ENCODE measurements around the gene ZNF777. TPM values are rescaled to one million over a fixed set of nuclear protein-coding genes. Genes with fewer than 3 reads are reported as not detected.
"Not testable (repeated sequence)": the region's sequence is repeated elsewhere in the genome, so short reads cannot be mapped to it uniquely, and the experiment has no call there.

ZNF777 gene
- polyA plus RNA-seq, 1 experiment, result 4.4 TPM

DNA sequence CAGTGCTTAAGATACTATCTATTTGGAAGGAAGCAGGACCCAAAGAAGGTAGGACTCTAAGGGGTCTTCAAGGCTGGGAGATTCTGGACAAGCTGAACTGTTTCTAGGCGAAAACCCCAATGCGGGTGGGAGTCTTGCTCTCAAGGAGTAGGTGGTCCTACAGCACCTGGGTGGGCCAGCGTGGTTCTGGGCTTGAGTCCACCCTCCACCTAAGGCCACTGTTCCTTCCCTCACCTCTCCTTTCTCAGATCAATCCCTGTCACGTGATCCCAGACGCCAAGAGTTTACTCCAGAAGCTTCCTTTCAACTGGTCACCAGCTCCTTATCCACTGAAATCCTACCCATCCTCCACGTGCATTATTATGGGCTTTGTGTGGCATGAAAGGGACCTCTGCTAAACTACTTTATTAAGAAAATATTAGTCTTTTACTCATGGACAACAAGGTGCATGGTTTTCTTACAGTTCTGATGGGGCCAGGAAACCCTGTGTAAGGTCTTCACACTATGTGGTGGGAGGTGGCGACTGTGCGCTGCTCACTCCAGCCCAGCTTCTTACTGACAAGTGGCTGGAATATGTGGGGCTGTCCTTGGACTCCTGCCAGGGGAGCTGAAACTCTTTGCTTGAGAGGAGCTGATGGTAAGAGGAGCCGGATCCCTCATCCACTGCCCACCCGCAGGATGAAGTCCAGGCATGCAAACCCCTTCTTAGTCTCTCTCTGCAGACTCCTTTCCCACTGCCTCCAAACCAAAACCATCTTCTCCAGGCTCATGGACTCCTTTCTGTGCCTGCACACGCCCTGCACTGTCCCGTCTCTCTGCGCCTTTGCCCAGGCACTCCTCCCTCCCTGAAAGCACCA lies 35.2 kb upstream of the ZNF777 start:
- ChIA-PET POLR2A (interaction anchor here (0.6 kb wide), 1 partner anchor 130 kb away, joined by 3 read pairs; no protein-coding TSS in a partner anchor), CTCF (interaction anchor here (0.9 to 2.9 kb wide), 9 partner anchors 10 to 349 kb away, joined by 3 to 13 read pairs (median 4); partner anchors contain the start of genes ZNF398 and ZNF777)
- TF ChIP-seq, protein P1, sequence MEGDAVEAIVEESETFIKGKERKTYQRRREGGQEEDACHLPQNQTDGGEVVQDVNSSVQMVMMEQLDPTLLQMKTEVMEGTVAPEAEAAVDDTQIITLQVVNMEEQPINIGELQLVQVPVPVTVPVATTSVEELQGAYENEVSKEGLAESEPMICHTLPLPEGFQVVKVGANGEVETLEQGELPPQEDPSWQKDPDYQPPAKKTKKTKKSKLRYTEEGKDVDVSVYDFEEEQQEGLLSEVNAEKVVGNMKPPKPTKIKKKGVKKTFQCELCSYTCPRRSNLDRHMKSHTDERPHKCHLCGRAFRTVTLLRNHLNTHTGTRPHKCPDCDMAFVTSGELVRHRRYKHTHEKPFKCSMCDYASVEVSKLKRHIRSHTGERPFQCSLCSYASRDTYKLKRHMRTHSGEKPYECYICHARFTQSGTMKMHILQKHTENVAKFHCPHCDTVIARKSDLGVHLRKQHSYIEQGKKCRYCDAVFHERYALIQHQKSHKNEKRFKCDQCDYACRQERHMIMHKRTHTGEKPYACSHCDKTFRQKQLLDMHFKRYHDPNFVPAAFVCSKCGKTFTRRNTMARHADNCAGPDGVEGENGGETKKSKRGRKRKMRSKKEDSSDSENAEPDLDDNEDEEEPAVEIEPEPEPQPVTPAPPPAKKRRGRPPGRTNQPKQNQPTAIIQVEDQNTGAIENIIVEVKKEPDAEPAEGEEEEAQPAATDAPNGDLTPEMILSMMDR (IDR thresholded peaks at IDR 0.05; ENCODE audit: insufficient read depth, low read depth, low read length), result no peak
- peaks cover 15% of the 10 kb centered on the region for H3K36me3 ChIP-seq (ENCODE audit: control insufficient read depth, insufficient read depth, low read length)
- peak overlapping the region; percentile 61 for H3K4me3 ChIP-seq (ENCODE audit: low read depth, low read length)
- DNase-seq (ENCODE audit: low read depth), result no peak
- peaks cover 5% of the 10 kb centered on the region for H3K27me3 ChIP-seq (ENCODE audit: control insufficient read depth, insufficient read depth, low read length)

DNA sequence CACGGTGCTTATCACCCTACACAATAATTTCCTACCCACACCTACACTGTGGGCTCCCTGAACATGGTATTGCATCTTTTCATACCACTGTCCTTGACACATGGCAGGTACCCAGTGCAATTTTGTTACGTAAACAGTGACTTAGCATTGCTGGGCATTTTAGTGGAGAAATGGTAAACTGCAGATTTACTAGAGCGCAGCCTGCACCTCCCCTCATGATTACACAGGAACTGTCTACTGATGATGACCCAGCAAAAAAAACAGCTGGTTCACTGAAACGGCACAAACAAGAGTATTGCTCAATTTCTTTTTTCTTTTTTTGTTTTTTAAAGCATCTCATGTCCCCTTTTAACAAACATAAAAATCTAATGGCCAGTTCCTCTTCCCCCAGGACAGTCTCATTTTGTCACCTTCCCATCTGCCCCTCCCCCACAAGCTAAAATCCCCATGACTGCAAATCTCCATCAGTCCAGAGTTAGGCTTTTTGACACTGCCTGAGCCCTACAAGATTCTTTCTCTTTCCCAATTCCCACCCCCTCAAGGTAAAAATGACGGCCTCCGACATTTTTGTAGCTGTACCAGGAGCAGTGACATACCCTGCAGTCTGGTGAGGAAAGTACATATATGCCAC lies 34.0 kb upstream of the ZNF777 start:
- peaks cover 2% of the 10 kb centered on the region; the same call in 1 of the 2 replicates for H3K27me3 ChIP-seq (ENCODE audit: control insufficient read depth, insufficient read depth, low read length)
- peak; percentile 17 for DNase-seq (ENCODE audit: low read depth)
- POLR2A ChIA-PET, result interaction anchor here (0.6 kb wide), 1 partner anchor 222 kb away, joined by 4 read pairs; no protein-coding TSS in a partner anchor

DNA sequence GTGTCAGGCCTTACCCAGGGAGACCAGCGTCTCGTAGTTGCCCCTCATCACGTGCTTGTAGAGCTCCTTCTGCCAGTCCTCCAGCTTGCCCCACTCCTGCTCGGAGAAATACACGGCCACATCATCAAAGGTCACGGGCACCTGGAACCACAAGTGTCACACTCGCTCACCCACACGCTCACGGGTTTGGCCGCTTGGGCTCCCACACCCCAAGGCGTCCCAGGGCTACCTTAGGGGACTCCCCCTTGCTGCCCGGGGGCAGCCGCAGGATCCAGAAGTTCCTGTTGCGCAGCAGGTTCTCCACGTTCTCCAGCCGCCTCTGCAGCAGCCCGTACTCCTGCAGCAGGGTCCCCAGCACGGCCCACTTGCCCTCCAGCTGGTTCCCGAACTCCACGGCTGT lies 33.1 kb upstream of the ZNF777 start:
- H3K4me3 ChIP-seq (ENCODE audit: low read depth, low read length); H3K27me3 ChIP-seq (ENCODE audit: control insufficient read depth, insufficient read depth, low read length); DNase-seq (ENCODE audit: low read depth); POLR2A ChIA-PET: not testable (repeated sequence)
- peaks cover 28% of the 10 kb centered on the region for H3K36me3 ChIP-seq (ENCODE audit: control insufficient read depth, insufficient read depth, low read length)
- CTCF ChIA-PET, result interaction anchor here (1.2 kb wide), 1 partner anchor 184 kb away, joined by 3 read pairs; no protein-coding TSS in a partner anchor

More for the DNA sequence above, 34.0 kb upstream of the ZNF777 start:
- Histone ChIP-seq H3K4me3 (ENCODE audit: low read depth, low read length) (no peak overlapping the region), H3K36me3 (ENCODE audit: control insufficient read depth, insufficient read depth, low read length) (peaks cover 23% of the 10 kb centered on the region)
- CTCF ChIA-PET, result interaction anchor here (0.7 to 2.9 kb wide), 9 partner anchors 9 to 234 kb away, joined by 3 to 13 read pairs (median 4); partner anchors contain the start of gene ZNF777
- TF ChIP-seq, protein P1 (IDR thresholded peaks at IDR 0.05; ENCODE audit: insufficient read depth, low read depth, low read length), result no peak

DNA sequence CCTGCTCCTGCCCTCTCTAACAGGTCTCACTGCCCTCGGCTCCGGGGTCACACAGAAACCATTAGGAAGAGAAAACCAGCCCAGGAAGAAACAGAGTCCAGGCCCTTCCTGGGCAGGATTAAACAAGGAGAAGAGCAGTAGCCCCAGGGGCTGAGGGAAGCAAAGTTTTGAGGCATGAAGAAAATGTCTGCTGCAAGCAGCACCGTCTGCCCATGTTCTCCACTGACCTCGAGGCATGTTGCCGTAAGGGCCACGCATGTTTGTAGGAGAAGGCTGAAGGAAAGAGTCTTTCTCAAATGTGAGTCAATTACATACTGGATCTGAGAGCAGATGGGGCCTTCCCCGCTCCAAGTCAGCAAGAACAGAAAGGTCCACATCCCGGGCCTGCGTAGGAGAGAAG lies 32.5 kb upstream of the ZNF777 start:
- POLR2A ChIA-PET, result no interaction called here
- CTCF ChIA-PET, result no interaction called here

DNA sequence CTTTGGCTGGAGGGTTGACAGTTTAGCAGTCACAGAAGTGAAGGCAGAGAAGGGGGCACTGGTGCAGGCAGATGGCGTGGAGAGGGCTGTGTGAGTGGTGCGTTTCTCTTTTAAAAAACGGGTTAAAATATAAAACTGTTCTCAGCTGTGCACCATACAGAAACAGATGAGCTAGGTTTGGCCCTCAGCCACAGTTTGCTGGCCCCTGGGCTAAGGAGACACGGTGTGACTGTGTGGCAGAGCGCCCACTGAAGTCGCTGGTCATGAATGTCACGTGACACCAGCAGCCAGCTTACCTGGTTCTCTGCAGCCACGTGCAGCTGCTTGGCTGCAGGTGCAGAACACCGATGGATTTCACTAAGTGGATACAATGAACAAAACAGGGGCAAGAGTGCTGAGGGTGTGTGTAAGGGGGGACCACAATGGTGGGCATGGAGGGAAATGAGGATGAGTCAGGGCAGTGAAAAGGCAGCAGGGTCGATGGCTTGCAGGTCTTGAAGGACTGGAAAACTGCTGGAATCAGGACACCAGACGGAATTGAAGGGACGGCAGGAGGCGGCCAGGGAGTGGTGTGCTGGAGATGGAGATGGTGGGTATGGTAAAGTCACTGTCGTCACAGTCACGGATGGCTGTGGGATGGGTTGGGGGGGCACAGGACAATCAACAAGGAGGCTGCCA lies 29.4 kb upstream of the ZNF777 start:
- TF ChIP-seq, protein P1 (IDR thresholded peaks at IDR 0.05; ENCODE audit: insufficient read depth, low read depth, low read length), result no peak
- DNase-seq (ENCODE audit: low read depth), result no peak
- Histone ChIP-seq H3K36me3 (ENCODE audit: control insufficient read depth, insufficient read depth, low read length) (peaks cover 36% of the 10 kb centered on the region), H3K27me3 (ENCODE audit: control insufficient read depth, insufficient read depth, low read length) (no peaks in the 10 kb centered on the region), H3K4me3 (ENCODE audit: low read depth, low read length) (no peak overlapping the region)
- ChIA-PET POLR2A (no interaction called here), CTCF (no interaction called here)

More for the DNA sequence above, 32.5 kb upstream of the ZNF777 start:
- DNase-seq (ENCODE audit: low read depth), result no peak
- TF ChIP-seq, protein P1 (IDR thresholded peaks at IDR 0.05; ENCODE audit: insufficient read depth, low read depth, low read length), result no peak
- Histone ChIP-seq H3K27me3 (ENCODE audit: control insufficient read depth, insufficient read depth, low read length) (no peaks in the 10 kb centered on the region), H3K4me3 (ENCODE audit: low read depth, low read length) (no peak overlapping the region), H3K36me3 (ENCODE audit: control insufficient read depth, insufficient read depth, low read length) (peaks cover 31% of the 10 kb centered on the region)
